HG03520 (cell line): ENCODE measurements around the gene ISX.
"Not testable (repeated sequence)": the region's sequence is repeated elsewhere in the genome, so short reads cannot be mapped to it uniquely, and the experiment has no call there.

ENCODE experiments used
- ATAC-seq: cut with Tn5 transposase; IDR thresholded peaks from one replicate; pipeline ENCODE4 v1.9.1; 2021; ENCODE audit warnings: mild to moderate bottlenecking, moderate library complexity; ENCODE audit not compliant: unreplicated experiment

ISX gene

DNA sequence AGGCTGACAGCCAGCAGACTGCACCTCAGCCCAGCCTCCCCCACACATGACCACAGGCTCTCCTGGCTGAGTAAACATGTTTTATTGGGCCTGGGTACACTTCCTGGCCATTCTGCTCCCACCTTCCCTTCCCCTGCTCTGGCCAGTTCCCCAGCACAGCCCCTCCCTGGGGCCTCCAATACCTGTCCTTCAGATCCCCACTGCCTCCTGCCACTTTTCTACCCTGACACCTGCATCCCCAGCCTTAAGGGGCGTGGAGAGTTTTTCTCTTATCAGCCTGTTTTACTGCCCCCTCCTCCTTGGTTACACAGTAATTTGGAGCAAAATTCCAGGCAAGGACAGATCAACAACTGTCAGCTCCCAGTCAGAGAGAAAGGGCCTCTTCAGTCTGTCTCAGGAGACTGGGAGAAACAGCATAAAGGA is at the start of gene ISX:
TSS of gene ISX (plus strand) at position 363 of the 423 bp plus-strand sequence. CDS start 930 bp downstream, outside the sequence.
- no peak for ATAC-seq

- no peak for ATAC-seq
These were observed 49.0 kb upstream of the ISX start for GRCh38 chr22:35016909-35017308.

GRCh38 chr22:35018995-35019394 is 47.0 kb upstream of the ISX start:
- ATAC-seq, result no peak

DNA sequence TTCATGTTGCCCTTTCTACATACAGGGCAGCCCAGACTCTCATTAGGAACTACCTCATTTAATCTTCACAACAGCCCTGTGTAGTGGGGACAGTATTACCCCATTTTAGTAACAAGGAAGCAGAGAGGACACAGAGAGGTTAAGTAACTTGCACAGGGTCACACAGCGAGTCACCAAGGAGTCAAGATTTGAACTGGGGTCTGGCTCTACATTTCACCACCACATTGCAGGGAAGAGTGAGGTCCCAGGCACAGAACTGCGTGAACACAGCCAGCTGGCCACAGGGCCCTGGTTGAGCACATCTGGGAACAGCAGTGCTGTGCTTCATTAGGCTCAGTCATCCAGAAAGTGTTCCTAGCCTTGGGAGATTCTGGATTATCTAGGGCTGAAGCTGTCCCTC is 45.4 kb upstream of the ISX start:
- ATAC-seq, result no peak

GRCh38 chr22:35021161-35021560 is 44.8 kb upstream of the ISX start:
- no peak for ATAC-seq

DNA sequence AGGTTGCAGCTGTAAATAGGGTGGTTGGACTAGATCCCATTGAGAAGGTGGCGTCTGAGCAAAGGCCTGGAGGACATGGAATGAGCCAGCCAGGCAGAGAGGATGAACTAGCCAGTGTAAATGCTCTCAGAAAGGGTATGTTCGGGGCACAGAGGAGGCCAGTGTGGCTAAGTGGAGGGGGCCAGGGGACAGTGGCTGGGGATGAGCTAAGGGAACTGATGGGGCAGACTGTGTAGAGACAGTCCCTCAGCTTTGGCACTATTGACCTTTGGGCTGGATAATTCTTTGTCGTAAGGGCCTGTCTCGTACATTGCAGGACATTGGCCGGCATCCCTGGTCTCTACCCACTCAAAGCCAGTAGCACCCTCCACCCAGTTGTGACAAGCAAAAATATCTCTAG is 43.7 kb upstream of the ISX start:
- ATAC-seq, result no peak

DNA sequence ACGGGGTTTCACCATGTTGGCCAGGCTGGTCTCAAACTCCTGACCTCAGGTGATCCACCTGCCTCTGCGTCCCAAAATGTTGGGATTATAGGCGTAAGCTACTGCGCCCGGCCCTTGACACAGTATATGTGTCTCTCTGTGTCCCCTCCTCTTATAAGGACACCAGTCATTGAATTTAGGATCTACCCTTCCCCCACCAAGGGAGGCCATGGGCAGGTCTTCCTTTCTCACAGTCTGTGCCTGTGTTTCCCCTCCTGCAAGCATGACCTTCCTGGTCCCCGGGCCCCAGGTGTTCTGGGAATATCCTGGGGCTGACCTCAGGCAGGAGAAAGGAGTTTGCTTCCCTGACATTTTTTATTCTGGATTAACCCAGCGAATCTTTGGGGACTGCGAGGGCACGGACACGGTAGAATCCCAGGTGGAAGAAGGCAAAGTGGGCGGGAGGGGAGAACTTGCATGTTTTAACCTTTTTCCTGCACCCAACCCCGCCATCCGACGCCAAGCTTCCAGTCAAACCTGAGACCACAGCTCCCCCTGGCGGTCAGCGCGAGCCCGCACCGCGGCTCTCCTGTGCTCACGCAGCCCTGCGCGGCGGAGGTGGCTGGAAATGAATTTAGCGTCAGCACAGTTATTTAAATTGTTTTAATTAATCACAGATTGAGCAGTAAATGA is 42.1 kb upstream of the ISX start:
- no peak for ATAC-seq

GRCh38 chr22:35024364-35024692 is 41.6 kb upstream of the ISX start:
- ATAC-seq, result no peak

DNA sequence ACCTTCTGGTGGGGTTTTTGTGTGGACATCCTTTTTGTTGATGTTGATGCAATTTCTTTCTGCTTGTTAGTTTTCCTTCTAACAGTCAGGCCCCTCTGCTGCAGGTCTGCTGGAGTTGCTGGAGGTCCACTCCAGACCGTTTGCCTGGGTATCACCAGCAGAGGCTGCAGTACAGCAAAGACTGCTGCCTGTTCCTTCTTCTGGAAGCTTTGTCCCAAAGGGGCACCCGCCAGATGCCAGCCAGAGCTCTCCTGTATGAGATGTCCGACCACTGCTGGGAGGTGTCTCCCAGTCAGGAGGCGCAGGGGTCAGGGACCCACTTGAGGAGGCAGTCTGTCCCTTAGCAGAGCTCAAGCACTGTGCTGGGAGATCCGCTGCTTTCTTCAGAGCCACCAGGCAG is 35.8 kb upstream of the ISX start:
- ATAC-seq, result not testable (repeated sequence)

DNA sequence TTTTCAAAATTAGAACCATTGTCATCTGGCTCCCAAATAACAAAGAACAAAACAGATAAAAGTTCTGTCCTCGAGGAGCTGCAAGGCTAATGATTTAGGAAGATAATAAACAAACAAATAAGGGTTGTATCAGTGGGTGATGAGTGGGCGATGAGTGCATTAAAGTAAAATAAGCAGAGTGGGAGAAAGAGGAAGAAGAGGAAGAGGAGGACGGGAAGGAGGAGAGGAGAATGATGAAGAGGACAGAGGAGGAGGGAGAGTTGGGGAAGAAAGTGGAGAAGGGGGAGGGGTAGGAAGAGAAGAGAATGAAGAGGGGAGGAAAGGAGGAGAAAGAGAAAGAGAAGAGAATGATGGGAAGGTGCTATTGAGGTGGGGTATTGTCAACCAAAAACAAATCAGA is 33.4 kb upstream of the ISX start:
- no peak for ATAC-seq

- ATAC-seq, result no peak
These were observed 32.2 kb upstream of the ISX start for GRCh38 chr22:35033635-35034296.

- no peak for ATAC-seq
These were observed 31.0 kb upstream of the ISX start for GRCh38 chr22:35034963-35035362.

- no peak for ATAC-seq
These were observed 28.9 kb upstream of the ISX start for GRCh38 chr22:35037089-35037488.

- ATAC-seq, result no peak
These were observed 26.3 kb upstream of the ISX start for GRCh38 chr22:35039625-35040024.

GRCh38 chr22:35043252-35043933 is 22.6 kb upstream of the ISX start:
- ATAC-seq, result no peak

DNA sequence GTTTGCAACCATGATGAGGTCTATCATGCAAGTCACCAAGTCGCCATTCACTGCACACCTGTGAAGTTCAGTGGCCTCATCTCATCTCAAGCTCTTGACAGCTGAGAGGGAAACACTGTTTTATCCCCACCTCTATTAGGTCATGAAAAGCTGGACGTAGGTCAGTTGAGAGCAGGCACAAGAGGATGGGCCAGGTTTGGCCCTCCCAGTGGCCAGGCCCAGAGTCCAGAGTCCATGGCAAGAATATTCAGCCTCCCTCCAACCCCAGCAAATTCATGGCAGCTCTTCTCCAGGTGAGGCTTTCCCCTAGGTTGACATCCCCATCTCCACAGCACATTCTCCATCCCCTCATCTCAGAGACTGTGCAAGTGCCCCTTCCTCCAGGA is 22.0 kb upstream of the ISX start:
- ATAC-seq, result no peak

- no peak for ATAC-seq
These were observed 21.2 kb upstream of the ISX start for GRCh38 chr22:35044607-35045390.

GRCh38 chr22:35045451-35045850 is 20.5 kb upstream of the ISX start:
- no peak for ATAC-seq

- no peak for ATAC-seq
These were observed 19.1 kb upstream of the ISX start for GRCh38 chr22:35046744-35047462.

DNA sequence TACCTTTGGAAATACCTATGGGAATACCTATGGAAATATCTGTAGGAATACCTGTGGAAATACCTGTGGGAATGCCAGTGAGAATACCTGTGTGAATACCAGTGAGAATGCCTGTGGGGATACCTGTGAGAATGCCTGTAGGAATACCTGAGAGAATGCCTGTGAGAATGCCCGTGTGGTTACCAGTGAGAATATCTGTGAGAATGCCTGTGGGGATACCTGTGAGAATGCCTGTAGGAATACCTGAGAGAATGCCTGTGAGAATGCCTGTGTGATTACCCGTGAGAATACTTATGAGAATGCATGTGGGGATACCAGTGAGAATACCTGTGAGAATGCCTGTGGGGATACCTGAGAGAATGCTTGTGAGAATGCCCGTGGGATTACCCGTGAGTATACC is 15.9 kb upstream of the ISX start:
- not testable (repeated sequence) for ATAC-seq

DNA sequence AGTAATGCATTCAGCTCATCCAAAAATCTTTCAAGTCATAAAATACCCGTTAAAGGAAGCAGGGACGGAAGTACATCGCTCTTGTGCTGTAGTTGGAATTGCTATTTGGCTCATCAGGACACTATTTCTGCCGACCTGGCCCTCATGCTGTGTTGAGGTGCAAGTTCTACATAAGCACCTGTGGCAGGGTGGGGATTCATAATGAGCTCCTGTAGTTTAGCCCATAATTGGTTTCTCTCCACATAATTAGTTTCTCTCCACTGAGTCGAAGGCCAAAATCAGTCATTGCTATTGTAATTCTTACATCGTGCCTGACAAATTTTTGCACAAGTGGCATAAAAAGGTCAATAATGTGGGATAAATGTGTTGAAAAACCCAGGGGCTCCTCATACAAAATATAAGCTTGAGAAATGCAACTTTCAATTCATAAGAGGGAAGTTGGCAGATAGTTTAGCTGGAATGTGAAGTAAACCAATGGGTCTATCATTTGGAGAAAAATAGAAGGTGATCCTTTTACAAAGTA is 14.9 kb upstream of the ISX start:
- ATAC-seq, result no peak
